ENCODE data around the gene CACTIN.

CACTIN gene

DNA sequence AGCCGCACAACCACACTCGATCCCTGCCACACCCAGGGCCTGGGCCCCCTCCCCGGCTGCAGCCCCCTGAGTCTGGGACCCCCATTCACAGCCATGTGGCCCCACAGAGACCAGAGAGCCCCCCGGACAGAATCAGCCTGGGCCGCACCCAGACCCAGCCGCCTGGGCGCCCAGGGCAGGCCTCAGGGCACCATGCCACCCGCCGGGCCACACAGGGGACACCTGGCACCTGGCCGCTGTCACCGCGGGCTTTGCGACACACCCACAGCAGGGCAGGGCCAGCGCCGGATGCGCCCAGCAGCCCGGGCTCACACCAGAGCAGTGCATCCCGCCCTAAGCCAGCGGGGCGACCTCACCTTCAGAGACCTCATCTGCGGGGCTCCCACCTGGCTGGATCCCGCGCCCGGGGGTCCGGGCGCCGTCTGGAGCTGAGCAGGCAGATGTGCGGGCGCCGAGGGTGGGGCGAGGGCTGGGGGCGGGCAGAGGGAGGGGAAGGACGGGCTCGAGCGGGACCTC is 20.4 kb downstream of the CACTIN start:
- H3K4me3 Mint-ChIP-seq = peak overlapping the region; percentile 34
- no peak overlapping the region for H3K27ac Mint-ChIP-seq (ENCODE audit: low read depth)
- DNase-seq (ENCODE audit: low spot score in 2 of 2) (no peak), ATAC-seq (replicated peaks; ENCODE audit: extremely low read depth, poor library complexity, severe bottlenecking) (peak; percentile 53)
- peaks cover 2% of the 10 kb centered on the region for H3K36me3 Mint-ChIP-seq (ENCODE audit: insufficient read depth)
- H3K27me3 Mint-ChIP-seq = no peaks in the 10 kb centered on the region
- H3K4me1 Mint-ChIP-seq = peaks cover 8% of the 10 kb centered on the region
- no peaks in the 10 kb centered on the region for H3K9me3 Mint-ChIP-seq

DNA sequence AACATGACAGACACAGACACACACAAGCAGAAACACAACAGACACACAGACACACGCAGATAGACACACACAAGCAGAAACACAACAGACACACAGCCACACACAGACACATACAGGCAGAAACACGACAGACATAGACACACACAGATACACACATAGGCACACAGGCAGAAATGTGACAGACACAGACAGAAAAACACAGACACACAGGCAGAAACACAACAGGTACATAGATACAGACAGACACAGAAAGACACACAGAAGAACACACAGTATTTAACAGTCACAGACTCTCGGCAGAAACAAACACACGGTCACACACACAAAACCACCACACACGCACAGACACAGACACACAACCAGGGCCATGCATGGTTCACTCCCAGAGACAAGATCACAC is 20.8 kb downstream of the CACTIN start:
- H3K4me1 Mint-ChIP-seq = peaks cover 8% of the 10 kb centered on the region

DNA sequence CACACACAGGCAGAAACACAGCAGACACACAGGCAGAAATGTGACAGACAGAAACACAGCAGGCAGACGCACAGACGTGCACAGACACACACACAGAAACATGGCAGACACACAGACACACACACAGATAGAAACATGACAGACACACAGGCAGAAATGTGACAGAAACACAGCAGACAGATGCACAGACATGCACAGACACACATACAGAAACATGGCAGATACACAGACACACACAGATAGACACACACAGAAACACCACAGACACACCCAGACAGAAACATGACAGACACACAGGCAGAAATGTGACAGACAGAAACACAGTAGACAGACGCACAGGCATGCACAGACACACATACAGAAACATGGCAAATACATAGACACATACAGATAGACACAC is 21.2 kb downstream of the CACTIN start:
- no peaks in the 10 kb centered on the region for H3K27me3 Mint-ChIP-seq
- DNase-seq (ENCODE audit: low spot score in 2 of 2) = no peak
- peak; percentile 12 for ATAC-seq (replicated peaks; ENCODE audit: extremely low read depth, poor library complexity, severe bottlenecking)
- H3K9me3 Mint-ChIP-seq = no peaks in the 10 kb centered on the region
- H3K36me3 Mint-ChIP-seq (ENCODE audit: insufficient read depth) = peaks cover 2% of the 10 kb centered on the region
- peaks cover 8% of the 10 kb centered on the region for H3K4me1 Mint-ChIP-seq
- no peak overlapping the region for H3K27ac Mint-ChIP-seq (ENCODE audit: low read depth)
- no peak overlapping the region for H3K4me3 Mint-ChIP-seq

More for the DNA sequence above, 20.8 kb downstream of the CACTIN start:
- Mint-ChIP-seq H3K9me3 (no peaks in the 10 kb centered on the region), H3K27me3 (no peaks in the 10 kb centered on the region), H3K4me3 (no peak overlapping the region), H3K27ac (ENCODE audit: low read depth) (no peak overlapping the region), H3K36me3 (ENCODE audit: insufficient read depth) (peaks cover 2% of the 10 kb centered on the region)
- DNase-seq (ENCODE audit: low spot score in 2 of 2) (no peak), ATAC-seq (replicated peaks; ENCODE audit: extremely low read depth, poor library complexity, severe bottlenecking) (no peak)

DNA sequence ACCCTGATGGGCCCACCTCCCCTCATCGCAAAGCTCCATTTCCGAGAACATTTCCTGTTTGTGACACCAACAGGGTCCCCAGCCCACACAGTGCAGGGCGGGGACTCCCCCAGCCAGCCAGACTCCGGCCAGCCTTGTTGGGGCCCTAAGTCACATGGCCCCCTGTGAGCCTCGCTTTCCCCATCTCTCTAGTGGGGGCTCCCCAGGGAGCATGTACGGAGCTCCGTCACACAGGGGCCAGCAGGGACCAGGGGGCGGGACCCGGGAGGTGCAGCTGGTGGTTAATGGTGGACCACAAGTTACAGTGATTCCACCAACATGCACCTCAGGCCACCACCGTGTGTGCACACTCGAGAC is 21.6 kb downstream of the CACTIN start:
- Mint-ChIP-seq H3K9me3 (no peaks in the 10 kb centered on the region), H3K4me1 (peaks cover 8% of the 10 kb centered on the region), H3K36me3 (ENCODE audit: insufficient read depth) (peaks cover 2% of the 10 kb centered on the region), H3K4me3 (no peak overlapping the region), H3K27ac (ENCODE audit: low read depth) (no peak overlapping the region), H3K27me3 (no peaks in the 10 kb centered on the region)
- ATAC-seq (replicated peaks; ENCODE audit: extremely low read depth, poor library complexity, severe bottlenecking) (peak; percentile 55), DNase-seq (ENCODE audit: low spot score in 2 of 2) (no peak)

DNA sequence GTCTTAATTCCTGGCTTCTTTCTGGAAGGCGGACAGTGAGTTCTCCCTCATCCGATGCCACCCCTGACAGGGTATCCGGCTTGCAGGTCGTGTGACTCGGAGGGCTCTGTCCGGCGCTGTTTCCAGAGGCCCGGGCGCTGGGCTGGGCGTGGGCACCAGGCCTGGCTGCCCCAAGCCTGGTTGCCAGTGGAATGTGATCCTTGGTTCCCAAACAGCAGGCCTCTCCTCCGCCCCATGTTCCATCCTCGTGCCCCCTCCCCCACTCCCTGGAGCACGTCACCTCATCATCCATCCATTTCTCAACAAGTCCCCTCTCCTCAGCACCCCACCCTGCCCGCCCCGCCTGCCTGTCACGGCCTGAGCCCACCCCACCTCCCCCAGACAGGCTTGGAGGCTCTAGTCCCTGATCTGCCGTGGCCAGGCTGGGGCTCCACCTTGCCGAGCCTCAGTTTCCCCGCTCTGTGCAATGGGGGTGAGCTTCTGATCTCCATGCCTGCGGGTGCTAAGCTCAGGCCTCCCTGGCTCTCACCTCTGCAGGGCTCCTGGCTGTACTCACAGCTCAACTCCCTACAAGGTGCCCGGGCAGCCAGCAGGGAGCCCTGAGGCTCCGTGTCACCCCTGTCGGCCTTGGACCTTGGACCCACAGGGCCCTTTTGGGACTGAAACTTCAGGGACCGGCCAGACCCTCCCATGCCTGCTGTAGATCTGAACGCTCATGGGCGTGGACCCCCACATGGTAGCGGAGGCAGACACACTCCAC is 22.2 kb downstream of the CACTIN start:
- H3K36me3 Mint-ChIP-seq (ENCODE audit: insufficient read depth) = no peaks in the 10 kb centered on the region
- no peak overlapping the region for H3K4me3 Mint-ChIP-seq
- no peaks in the 10 kb centered on the region for H3K9me3 Mint-ChIP-seq
- ATAC-seq (replicated peaks; ENCODE audit: extremely low read depth, poor library complexity, severe bottlenecking) (no peak), DNase-seq (ENCODE audit: low spot score in 2 of 2) (no peak)
- H3K4me1 Mint-ChIP-seq = peaks cover 8% of the 10 kb centered on the region
- no peak overlapping the region for H3K27ac Mint-ChIP-seq (ENCODE audit: low read depth)
- no peaks in the 10 kb centered on the region for H3K27me3 Mint-ChIP-seq

DNA sequence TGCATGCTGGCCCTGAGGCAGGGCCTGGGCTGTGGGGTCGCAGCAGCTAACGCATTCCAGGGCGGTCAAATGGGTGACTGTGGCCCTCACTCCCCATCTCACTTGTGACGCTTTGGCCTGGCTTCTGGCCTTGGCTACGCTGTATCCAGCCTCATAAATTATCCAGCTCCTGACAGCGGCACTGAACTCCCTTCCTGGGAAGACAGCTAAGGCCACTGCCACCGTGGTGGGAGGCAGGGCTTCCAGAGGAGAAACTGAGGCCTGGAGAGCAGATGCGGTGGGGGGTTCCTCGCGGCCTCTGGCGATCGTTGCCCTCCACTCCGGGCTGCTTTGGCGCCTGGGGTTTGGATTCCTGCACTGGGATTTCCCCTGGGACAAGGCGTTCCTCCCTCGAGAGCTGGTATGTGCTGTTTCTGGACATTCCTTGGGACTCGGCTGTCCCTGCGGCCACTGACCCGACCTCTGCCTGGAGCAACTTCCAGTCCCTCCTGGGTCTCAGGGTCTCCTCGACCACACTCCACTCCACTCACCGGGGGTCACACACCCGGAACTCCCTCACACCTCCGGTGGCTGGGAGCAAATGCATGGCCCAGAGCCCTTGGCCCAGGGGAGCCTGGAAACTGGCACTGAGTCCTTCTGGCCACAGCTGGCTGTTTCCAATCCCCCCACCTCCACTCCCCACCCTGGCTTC is 23.3 kb downstream of the CACTIN start:
- ATAC-seq (replicated peaks; ENCODE audit: extremely low read depth, poor library complexity, severe bottlenecking) = no peak
- no peaks in the 10 kb centered on the region for H3K36me3 Mint-ChIP-seq (ENCODE audit: insufficient read depth)

DNA sequence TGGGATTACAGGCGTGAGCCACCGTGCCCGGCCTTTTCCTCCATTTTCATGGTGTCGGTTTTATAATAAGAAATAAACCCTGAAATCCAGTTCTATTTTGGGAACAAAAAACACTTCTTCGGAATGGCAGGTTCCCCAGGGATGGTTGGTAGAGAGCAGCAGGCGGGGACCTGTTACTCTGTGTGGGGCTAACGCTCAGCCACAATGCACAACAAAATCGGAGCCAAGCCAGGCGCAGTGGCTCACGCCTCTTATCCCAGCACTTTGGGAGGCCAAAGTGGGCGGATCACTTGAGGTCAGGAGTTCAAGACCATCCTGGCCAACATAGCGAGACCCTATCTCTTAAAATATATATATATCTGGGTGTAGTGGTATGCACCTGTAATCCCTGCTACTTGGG is 25.6 kb downstream of the CACTIN start:
- no peaks in the 10 kb centered on the region for H3K36me3 Mint-ChIP-seq (ENCODE audit: insufficient read depth)
- no peaks in the 10 kb centered on the region for H3K4me1 Mint-ChIP-seq
- ATAC-seq (replicated peaks; ENCODE audit: extremely low read depth, poor library complexity, severe bottlenecking) (no peak), DNase-seq (ENCODE audit: low spot score in 2 of 2) (no peak)
- no peaks in the 10 kb centered on the region for H3K27me3 Mint-ChIP-seq
- no peak overlapping the region for H3K4me3 Mint-ChIP-seq
- H3K27ac Mint-ChIP-seq (ENCODE audit: low read depth) = no peak overlapping the region
- H3K9me3 Mint-ChIP-seq = no peaks in the 10 kb centered on the region

More for the DNA sequence above, 23.3 kb downstream of the CACTIN start:
- Mint-ChIP-seq H3K4me3 (no peak overlapping the region), H3K9me3 (no peaks in the 10 kb centered on the region), H3K27me3 (no peaks in the 10 kb centered on the region), H3K27ac (ENCODE audit: low read depth) (no peak overlapping the region), H3K4me1 (peaks cover 6% of the 10 kb centered on the region)
- DNase-seq (ENCODE audit: low spot score in 2 of 2) = no peak

DNA sequence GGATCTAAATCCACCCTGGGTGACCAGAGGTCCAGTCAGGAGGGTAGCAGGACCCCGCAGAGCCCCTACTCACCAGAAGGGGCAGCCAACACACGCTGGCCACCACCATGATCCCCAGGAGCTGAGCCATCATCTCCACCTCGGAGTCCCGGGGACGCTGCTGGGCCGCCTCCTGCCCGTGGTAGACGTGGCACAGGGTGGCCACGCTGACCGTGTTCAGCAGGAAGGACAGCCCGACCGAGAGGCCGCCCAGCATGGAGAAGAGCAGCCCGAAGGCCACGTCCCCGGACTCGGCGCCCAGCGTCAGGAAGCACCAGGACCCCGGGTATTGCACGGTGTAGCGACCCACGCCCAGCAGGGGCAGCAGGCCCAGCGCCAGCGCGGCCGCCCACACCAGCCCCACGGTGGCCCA is 26.8 kb downstream of the CACTIN start:
- Mint-ChIP-seq H3K27ac (ENCODE audit: low read depth) (no peak overlapping the region), H3K36me3 (ENCODE audit: insufficient read depth) (no peaks in the 10 kb centered on the region), H3K4me1 (no peaks in the 10 kb centered on the region), H3K9me3 (no peaks in the 10 kb centered on the region), H3K27me3 (no peaks in the 10 kb centered on the region), H3K4me3 (no peak overlapping the region)
- ATAC-seq (replicated peaks; ENCODE audit: extremely low read depth, poor library complexity, severe bottlenecking) (no peak), DNase-seq (ENCODE audit: low spot score in 2 of 2) (no peak)

DNA sequence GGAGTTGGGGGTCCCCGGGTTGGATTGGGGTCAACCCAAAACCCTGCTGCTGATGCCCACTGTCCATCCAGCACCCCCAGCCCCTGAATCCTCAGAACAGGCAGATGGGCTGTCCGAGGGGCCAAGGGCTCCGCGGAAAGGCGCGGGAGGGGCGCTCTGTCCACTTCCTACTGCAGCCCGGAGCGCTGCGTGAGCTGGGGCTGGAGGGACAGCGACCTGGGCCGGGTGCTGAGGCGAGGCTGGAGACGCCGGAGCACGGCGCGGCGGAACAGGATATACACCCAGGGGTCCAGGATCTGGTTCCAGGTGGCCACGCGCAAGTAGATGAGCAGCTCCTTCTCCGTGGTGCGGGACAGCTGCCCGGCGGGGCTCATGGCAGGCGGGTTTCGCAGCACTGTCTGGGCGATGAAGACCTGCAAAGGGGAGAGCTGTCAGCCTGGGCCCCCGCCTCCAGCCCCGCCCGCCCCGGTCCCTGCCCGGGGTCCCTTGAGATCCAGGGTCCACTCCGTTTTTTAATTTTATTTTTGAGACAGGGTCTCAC is 31.0 kb downstream of the CACTIN start:
- DNase-seq (ENCODE audit: low spot score in 2 of 2) (no peak), ATAC-seq (replicated peaks; ENCODE audit: extremely low read depth, poor library complexity, severe bottlenecking) (no peak)
- H3K36me3 Mint-ChIP-seq (ENCODE audit: insufficient read depth) = no peaks in the 10 kb centered on the region
- no peaks in the 10 kb centered on the region for H3K27me3 Mint-ChIP-seq
- H3K4me3 Mint-ChIP-seq = no peak overlapping the region
- H3K4me1 Mint-ChIP-seq = no peaks in the 10 kb centered on the region
- H3K9me3 Mint-ChIP-seq = no peaks in the 10 kb centered on the region
- H3K27ac Mint-ChIP-seq (ENCODE audit: low read depth) = no peak overlapping the region

DNA sequence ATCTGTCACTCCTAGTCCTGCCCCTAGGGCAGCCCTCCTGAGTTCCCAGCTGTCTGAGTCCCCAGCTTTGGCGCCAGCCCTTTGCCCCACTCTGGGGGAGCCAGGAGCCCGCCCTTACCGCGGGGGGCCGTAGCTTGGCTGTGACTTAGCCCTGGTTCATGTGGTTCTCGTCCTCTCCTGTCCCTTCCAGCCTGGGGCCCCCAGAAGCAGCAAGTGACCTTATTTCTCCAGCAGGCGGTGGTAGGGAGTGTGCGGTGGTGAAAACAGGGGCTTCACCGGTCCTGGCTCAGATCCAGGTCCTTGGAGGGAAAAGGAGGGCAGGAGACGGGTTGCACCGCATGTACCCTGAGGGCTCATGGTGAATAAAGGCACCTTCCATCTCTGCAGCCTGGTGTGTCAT is 33.4 kb downstream of the CACTIN start:
- DNase-seq (ENCODE audit: low spot score in 2 of 2) (no peak), ATAC-seq (replicated peaks; ENCODE audit: extremely low read depth, poor library complexity, severe bottlenecking) (no peak)
- H3K27ac Mint-ChIP-seq (ENCODE audit: low read depth) = peak overlapping the region; percentile 68
- H3K9me3 Mint-ChIP-seq = no peaks in the 10 kb centered on the region
- H3K27me3 Mint-ChIP-seq = no peaks in the 10 kb centered on the region
- no peaks in the 10 kb centered on the region for H3K4me1 Mint-ChIP-seq
- no peak overlapping the region for H3K4me3 Mint-ChIP-seq
- H3K36me3 Mint-ChIP-seq (ENCODE audit: insufficient read depth) = no peaks in the 10 kb centered on the region

DNA sequence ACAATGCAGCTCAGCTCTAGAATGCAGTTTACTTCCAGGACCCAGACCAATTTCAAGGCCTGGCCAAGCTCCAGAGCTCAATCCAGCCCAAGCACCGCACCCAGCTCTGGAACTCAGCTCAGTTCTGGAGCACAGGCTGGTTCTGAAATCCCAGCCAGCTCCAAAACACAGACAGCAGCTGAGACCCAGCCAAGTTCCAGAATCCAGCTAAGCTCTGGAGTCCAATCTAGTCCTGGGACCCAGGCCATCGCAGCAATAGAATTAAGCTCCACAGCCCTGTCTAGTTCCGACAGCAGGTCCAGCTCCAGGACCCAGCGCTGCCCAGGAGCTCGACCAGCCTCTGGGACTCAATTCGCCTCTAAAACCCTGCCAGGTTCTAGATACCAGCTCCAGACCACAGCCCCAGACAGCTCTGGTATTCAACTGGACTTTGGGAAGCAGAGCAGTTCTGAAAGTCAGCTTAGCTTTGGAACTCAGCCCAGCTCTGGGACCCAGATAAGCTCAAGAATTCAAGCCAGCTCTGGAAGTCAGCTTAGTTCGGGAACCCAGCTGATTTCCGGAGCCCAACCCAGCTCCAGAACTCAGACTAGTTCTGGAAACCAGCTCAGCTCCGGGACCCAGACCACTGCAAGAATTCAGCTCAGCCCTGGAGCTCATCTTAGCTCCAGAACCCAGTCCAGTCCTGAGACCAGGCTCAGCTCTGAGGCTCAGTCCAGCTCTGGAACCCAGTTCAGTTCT is 34.5 kb downstream of the CACTIN start:
- DNase-seq (ENCODE audit: low spot score in 2 of 2) = no peak
- ATAC-seq (replicated peaks; ENCODE audit: extremely low read depth, poor library complexity, severe bottlenecking) = no peak
- no peak overlapping the region for H3K27ac Mint-ChIP-seq (ENCODE audit: low read depth)
- no peaks in the 10 kb centered on the region for H3K9me3 Mint-ChIP-seq
- no peak overlapping the region for H3K4me3 Mint-ChIP-seq
- H3K27me3 Mint-ChIP-seq = no peaks in the 10 kb centered on the region
- no peaks in the 10 kb centered on the region for H3K4me1 Mint-ChIP-seq
- H3K36me3 Mint-ChIP-seq (ENCODE audit: insufficient read depth) = no peaks in the 10 kb centered on the region

DNA sequence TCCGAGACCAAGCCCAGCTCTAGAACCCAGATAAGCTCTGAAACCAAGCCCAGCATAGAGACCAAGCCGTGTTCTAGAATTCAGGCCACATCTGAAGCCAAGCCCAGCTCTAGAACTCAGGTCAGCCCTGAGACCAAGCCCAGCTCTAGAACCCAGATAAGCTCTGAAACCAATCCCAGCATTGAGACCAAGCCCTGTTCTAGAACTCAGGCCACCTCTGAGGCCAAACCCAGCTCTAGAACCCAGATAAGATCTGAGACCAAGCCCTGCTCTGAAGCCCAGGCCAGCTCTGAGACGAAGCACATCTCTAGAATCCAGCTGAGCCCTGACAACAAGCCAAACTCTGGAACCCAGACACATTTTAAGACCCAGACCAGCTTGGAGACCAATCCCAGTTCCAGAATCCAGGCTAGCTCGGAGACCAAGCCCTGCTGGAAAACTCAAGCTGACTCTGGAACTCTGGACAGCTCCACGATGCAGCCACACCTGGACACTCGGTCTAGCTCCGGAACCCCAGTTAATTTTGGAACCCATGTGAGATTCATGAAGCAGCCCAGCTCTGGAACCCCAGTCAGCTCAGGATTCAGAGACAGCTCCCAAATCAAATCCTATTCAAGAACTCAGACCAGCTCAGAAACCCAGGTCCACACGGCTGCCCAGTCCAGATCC is 35.5 kb downstream of the CACTIN start:
- no peaks in the 10 kb centered on the region for H3K9me3 Mint-ChIP-seq
- H3K27me3 Mint-ChIP-seq = no peaks in the 10 kb centered on the region
- no peak overlapping the region for H3K27ac Mint-ChIP-seq (ENCODE audit: low read depth)
- ATAC-seq (replicated peaks; ENCODE audit: extremely low read depth, poor library complexity, severe bottlenecking) (no peak), DNase-seq (ENCODE audit: low spot score in 2 of 2) (no peak)
- no peak overlapping the region for H3K4me3 Mint-ChIP-seq
- H3K36me3 Mint-ChIP-seq (ENCODE audit: insufficient read depth) = no peaks in the 10 kb centered on the region
- no peaks in the 10 kb centered on the region for H3K4me1 Mint-ChIP-seq
